Uterus (tissue), 4 donors: Measurements from ENCODE around the gene ZNF524. TPM values are rescaled to one million over a fixed set of nuclear protein-coding genes. Genes with fewer than 3 reads are reported as not detected.

Experiments used
- DNase-seq, 2 donors: peaks; one replicate each; pipeline ENCODE4 v3.0.0-alpha.2; 2019 to 2020
- H3K27ac ChIP-seq, 2 donors: fragments of 200-600 bp; sonication (generic); 1 replicate in 1 of 2; 2 replicates in 1 of 2; pipeline ENCODE4 v1.5.1; 2016 to 2018
- H3K27me3 ChIP-seq, 2 donors: fragments of 200-600 bp; sonication (generic); one replicate each; pipeline ENCODE4 v1.5.1; 2018 to 2019; ENCODE audit warnings: control low read depth in 1 of 2
- H3K36me3 ChIP-seq, 2 donors: fragments of 200-600 bp; sonication (generic); one replicate each; pipeline ENCODE4 v1.5.1; 2019; ENCODE audit warnings: control low read depth in 1 of 2
- H3K4me1 ChIP-seq, 2 donors: fragments of 200-600 bp; sonication (generic); one replicate each; pipeline ENCODE4 v1.5.1; 2018 to 2019; ENCODE audit warnings: control low read depth in 1 of 2
- H3K4me3 ChIP-seq, 2 donors: fragments of 200-600 bp; sonication (generic); 1 replicate in 1 of 2; 2 replicates in 1 of 2; pipeline ENCODE4 v1.5.1; 2018 to 2019; ENCODE audit warnings: mild to moderate bottlenecking in 1 of 2
- H3K9me3 ChIP-seq, 2 donors: fragments of 200-600 bp; sonication (generic); one replicate each; pipeline ENCODE4 v1.5.1; 2019; ENCODE audit warnings: control low read depth in 1 of 2
- POLR2A ChIP-seq, 2 donors: fragments of 450-650 bp; IDR thresholded peaks; one replicate each; pipeline ENCODE4 v1.6.1; 2016; ENCODE audit warnings: antibody characterized with exemption in 2 of 2, mild to moderate bottlenecking in 1 of 2, moderate library complexity in 1 of 2
- intact Hi-C: fragments of 100-400 bp; cut with DNase I; formaldehyde crosslinking; loops from one replicate; pipeline ENCODE4 v1.15.1; 2023; ENCODE audit warnings: low total_unique reads
- total RNA-seq, 4 donors: library from RNA; depleted of rRNA in 3 of 4; stranded (reverse); fragments of >200 nt in 3 of 4; gene quantifications; one replicate each; pipeline versions ENCODE4 v1.1.0 to v1.2.4, GENCODE V29; 2014 to 2023
- TF ChIP-seq, protein P1 (sequence below), 4 experiments: fragments of 200-600 bp in 2 of 4; fragments of 450-650 bp in 2 of 4; sonication (generic) in 2 of 4; IDR thresholded peaks; one replicate each; pipeline ENCODE4 v1.5.1; 2016 to 2019; ENCODE audit warnings: antibody characterized with exemption in 4 of 4, mild to moderate bottlenecking in 2 of 4, moderate library complexity in 1 of 4
- donor health status: DM: yes; HTN: yes; CAD: no.

Gene ZNF524
- total RNA-seq, 4 donors from 2014 or later, result 5.4 to 20.4 (median 14.6) TPM

DNA sequence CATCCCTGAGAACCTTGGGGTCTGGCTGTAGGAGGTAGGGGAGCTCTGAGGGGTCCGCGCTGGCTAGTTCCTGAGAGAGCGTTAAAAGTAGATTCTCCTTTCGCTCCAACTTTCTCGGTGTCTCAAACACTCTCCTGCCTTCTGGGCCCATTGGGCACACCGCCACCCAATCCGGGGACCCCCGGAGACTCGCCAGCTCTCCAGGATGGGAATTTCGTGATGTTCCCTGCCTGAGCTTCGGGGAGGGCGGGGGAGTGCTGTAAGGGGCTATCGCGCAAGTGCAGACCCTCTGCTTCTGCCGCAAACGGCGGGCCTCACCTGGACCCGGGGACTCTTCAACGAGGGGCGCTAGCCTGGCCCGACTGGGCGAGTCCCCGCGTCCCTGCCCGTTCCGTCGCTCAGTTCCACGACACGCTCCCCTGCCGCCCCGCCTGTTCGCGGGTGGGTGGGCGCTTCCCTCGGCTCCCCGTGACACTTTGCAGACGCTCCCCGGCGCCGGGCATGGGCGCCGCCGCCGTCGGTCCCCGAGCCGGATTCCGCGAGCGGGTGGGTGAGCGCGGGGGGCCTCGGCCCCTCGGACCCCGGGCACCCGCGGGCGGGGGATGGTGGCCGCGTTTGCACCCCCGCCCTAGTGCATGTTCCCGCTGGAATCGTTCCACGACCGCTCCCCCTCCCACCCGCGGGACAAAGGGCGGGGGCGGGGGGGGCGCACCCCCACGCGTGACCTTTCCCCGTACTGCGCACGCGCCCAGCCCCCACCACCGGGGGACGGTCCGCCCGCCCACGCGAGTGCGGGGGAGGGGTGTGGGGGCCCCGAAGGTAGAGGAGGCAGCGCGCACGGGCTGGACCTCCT is 47.9 kb downstream of the ZNF524 start, which contains the start of gene CCDC106:
Gene CCDC106 (plus strand): TSS at position 481 of the 853 bp plus-strand sequence. CDS start 835 bp downstream, outside the sequence.
- H3K36me3 ChIP-seq, result no peaks in the 10 kb centered on the region
- H3K4me3 ChIP-seq, result peak within 1 kb of the TSS; percentile 54 to 70
- TF ChIP-seq POLR2A (IDR thresholded peaks at IDR 0.05), result peak in 1 of 2 donors; percentile 23
- TF ChIP-seq, protein P1, sequence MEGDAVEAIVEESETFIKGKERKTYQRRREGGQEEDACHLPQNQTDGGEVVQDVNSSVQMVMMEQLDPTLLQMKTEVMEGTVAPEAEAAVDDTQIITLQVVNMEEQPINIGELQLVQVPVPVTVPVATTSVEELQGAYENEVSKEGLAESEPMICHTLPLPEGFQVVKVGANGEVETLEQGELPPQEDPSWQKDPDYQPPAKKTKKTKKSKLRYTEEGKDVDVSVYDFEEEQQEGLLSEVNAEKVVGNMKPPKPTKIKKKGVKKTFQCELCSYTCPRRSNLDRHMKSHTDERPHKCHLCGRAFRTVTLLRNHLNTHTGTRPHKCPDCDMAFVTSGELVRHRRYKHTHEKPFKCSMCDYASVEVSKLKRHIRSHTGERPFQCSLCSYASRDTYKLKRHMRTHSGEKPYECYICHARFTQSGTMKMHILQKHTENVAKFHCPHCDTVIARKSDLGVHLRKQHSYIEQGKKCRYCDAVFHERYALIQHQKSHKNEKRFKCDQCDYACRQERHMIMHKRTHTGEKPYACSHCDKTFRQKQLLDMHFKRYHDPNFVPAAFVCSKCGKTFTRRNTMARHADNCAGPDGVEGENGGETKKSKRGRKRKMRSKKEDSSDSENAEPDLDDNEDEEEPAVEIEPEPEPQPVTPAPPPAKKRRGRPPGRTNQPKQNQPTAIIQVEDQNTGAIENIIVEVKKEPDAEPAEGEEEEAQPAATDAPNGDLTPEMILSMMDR (IDR thresholded peaks at IDR 0.05), result peak in 1 of 4 experiments; percentile 12
- peak; percentile 78 to 81 for DNase-seq
- H3K27me3 ChIP-seq, result no peaks in the 10 kb centered on the region
- intact Hi-C loops, result loop anchor here (10.0 kb wide), 1 partner anchor 533 kb away; the partner anchor contains the start of gene PPP1R12C
- H3K9me3 ChIP-seq, result no peaks in the 10 kb centered on the region
- peaks cover 0 to 12% of the 10 kb centered on the region in 2 donors for H3K4me1 ChIP-seq
- peak within 1 kb of the TSS; percentile 86 for H3K27ac ChIP-seq

- Histone ChIP-seq H3K4me1 (peaks cover 0 to 12% of the 10 kb centered on the region in 2 donors), H3K27ac (peak overlapping the region; percentile 86), H3K9me3 (no peaks in the 10 kb centered on the region), H3K4me3 (peak overlapping the region; percentile 54 to 70), H3K27me3 (no peaks in the 10 kb centered on the region), H3K36me3 (no peaks in the 10 kb centered on the region)
- intact Hi-C loops, result loop anchor here (10.0 kb wide), 1 partner anchor 534 kb away; the partner anchor contains the start of gene PPP1R12C
- TF ChIP-seq, protein P1 (IDR thresholded peaks at IDR 0.05), result no peak
- no peak for TF ChIP-seq POLR2A (IDR thresholded peaks at IDR 0.05)
- DNase-seq, result no peak
These were observed 48.6 kb downstream of the ZNF524 start for GRCh38 chr19:55648585-55649267.

DNA sequence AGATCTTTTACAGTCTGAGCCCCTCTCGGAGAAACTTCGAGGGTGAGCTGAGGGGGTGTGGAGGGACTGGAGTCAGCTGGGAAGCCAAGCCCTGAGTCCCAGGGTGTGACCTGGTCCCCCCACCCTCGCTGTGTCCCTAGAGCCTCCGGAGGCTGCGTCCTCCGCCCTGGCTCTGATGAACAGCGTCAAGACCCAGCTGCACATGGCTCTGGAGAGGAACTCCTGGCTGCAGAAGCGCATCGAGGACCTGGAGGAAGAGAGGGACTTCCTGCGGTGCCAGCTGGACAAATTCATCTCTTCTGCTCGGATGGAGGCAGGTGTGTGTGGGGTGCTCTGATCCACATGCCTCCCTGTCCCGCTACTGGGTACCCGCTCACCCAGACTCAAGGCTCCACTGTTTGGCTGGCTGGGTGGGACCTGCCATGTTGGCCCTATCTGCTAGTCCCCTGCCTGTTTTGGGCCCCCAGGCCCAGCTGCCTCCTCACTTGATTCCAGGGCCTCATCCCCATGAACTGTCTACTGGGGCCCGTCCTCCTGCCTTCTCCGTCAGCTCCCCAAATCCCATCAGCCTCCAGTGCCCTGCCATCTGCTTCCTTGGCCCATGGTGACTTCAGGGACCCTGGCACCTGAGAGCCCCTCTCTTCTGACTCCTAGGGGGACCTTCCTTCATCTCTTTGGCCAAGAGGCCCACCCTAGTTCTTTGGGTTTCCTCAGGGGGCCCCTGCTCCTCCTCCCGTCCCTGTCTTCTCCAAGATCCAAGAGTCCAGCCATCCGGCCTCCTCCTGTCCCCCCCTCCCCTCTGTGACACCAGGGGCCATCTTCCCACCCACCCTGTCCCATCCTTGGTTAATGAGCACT is 49.4 kb downstream of the ZNF524 start:
- no peak for DNase-seq
- Histone ChIP-seq H3K4me3 (peak overlapping the region; percentile 54 to 70), H3K36me3 (no peaks in the 10 kb centered on the region), H3K4me1 (peaks cover 0 to 8% of the 10 kb centered on the region in 2 donors), H3K27me3 (no peaks in the 10 kb centered on the region), H3K9me3 (no peaks in the 10 kb centered on the region), H3K27ac (peak overlapping the region; percentile 86)
- TF ChIP-seq, protein P1 (IDR thresholded peaks at IDR 0.05), result no peak
- intact Hi-C loops, result loop anchor here (10.0 kb wide), 1 partner anchor 535 kb away; the partner anchor contains the start of gene PPP1R12C

DNA sequence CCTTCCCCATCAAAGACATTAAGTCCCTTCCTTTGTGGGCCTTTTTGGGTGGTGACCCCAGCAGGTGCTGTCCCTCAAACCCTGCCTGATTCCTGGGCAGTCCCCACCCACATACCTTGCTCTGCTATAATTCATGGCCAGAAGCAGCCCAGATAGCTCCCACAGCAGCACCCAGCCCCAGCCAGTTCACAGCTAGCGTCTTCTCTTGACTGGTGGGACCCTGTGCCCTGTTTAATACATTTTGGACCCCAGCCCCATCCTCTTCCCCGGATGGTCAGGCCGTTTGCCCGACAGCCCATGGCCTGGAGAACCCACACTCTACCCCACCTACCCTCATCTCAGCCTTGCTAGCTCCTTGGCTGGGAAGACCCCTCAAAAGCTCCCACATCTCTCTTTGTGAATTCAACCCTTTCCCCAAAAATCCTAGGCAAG is 50.1 kb downstream of the ZNF524 start:
- no peak overlapping the region for H3K4me3 ChIP-seq
- TF ChIP-seq, protein P1 (IDR thresholded peaks at IDR 0.05), result no peak
- no peak for TF ChIP-seq POLR2A (IDR thresholded peaks at IDR 0.05)
- DNase-seq, result no peak
- H3K27me3 ChIP-seq, result no peaks in the 10 kb centered on the region
- intact Hi-C loops, result no loop called here
- H3K9me3 ChIP-seq, result no peaks in the 10 kb centered on the region
- H3K36me3 ChIP-seq, result no peaks in the 10 kb centered on the region
- peaks cover 0 to 5% of the 10 kb centered on the region in 2 donors for H3K4me1 ChIP-seq
- no peak overlapping the region for H3K27ac ChIP-seq
